OCI-LY7 (cell line): ENCODE measurements around the gene DIO1. TPM values are rescaled to one million over a fixed set of nuclear protein-coding genes. Genes with fewer than 3 reads are reported as not detected.

ENCODE experiments used
- Bru-seq: library from RNA; stranded (reverse); fragments of 400-500 nt; gene quantifications from one replicate; lab custom pipeline; 2021; lab: Mats Ljungman, UMichigan
- BruChase-seq, 2 experiments: library from RNA; stranded (reverse); fragments of 400-500 nt; gene quantifications; one replicate each; lab custom pipeline; 2021; lab: Mats Ljungman, UMichigan
- BruUV-seq: library from RNA; stranded (reverse); fragments of 400-500 nt; replicated peaks from 2 replicates; lab custom pipeline; 2021; lab: Mats Ljungman, UMichigan
- CTCF ChIA-PET: fragments of 300-600 bp; sonication (Branson Sonifier 250); formaldehyde crosslinking; loops from one replicate; lab custom pipeline; 2022; ENCODE audit warnings: antibody characterized with exemption; ENCODE audit not compliant: unreplicated experiment; lab: Charles Lee
- POLR2A ChIA-PET: fragments of 300-600 bp; sonication (Branson Sonifier 250); formaldehyde crosslinking; loops from one replicate; lab custom pipeline; 2022; ENCODE audit warnings: antibody characterized with exemption; lab: Charles Lee
- DNase-seq: peaks from one replicate; pipeline ENCODE4 v3.0.0-alpha.2; 2015; ENCODE audit warnings: low spot score
- H2AFZ ChIP-seq: fragments of 200-600 bp; sonication (generic), shearing (Covaris generic); 2 replicates; pipeline ENCODE4 v1.6.1; 2014; ENCODE audit warnings: mild to moderate bottlenecking, antibody characterized with exemption, low read length, moderate library complexity
- H3K27ac ChIP-seq: fragments of 200-600 bp; sonication (generic); 2 replicates; pipeline ENCODE4 v1.5.1; 2014; ENCODE audit warnings: mixed run types, low read depth, mild to moderate bottlenecking, moderate library complexity, low read length, inconsistent platforms; ENCODE audit not compliant: poor library complexity, severe bottlenecking
- H3K36me3 ChIP-seq: fragments of 200-600 bp; sonication (generic); 2 replicates; pipeline ENCODE4 v1.6.1; 2014; ENCODE audit warnings: mild to moderate bottlenecking, antibody characterized with exemption, low read length, moderate library complexity, mixed read lengths; ENCODE audit not compliant: insufficient read depth
- H3K4me1 ChIP-seq: fragments of 200-600 bp; sonication (generic); 2 replicates; pipeline ENCODE4 v1.5.1; 2014; ENCODE audit warnings: mild to moderate bottlenecking, low read length; ENCODE audit not compliant: insufficient read depth, poor library complexity, severe bottlenecking
- H3K4me2 ChIP-seq: fragments of 200-600 bp; sonication (generic); 2 replicates; pipeline ENCODE4 v1.6.1; 2014; ENCODE audit warnings: mild to moderate bottlenecking, low read length
- H3K4me3 ChIP-seq: fragments of 200-600 bp; sonication (generic); 2 replicates; pipeline ENCODE4 v1.5.1; 2014; ENCODE audit warnings: mild to moderate bottlenecking, low read depth, low read length; ENCODE audit not compliant: poor library complexity, severe bottlenecking
- H3K79me2 ChIP-seq: fragments of 200-600 bp; sonication (generic); 2 replicates; pipeline ENCODE4 v1.6.1; 2016; ENCODE audit warnings: low read depth, mild to moderate bottlenecking, low read length, moderate library complexity, mixed read lengths; ENCODE audit not compliant: insufficient read depth
- H3K9me2 ChIP-seq: fragments of 200-600 bp; sonication (generic); 2 replicates; pipeline ENCODE4 v1.6.1; 2016; ENCODE audit warnings: mild to moderate bottlenecking, low read length, mixed read lengths; ENCODE audit not compliant: insufficient read depth
- H3K9me3 ChIP-seq: fragments of 200-600 bp; sonication (generic); 2 replicates; pipeline ENCODE4 v1.6.1; 2014; ENCODE audit warnings: mild to moderate bottlenecking, mixed run types, low read length, mixed read lengths
- H4K20me1 ChIP-seq: fragments of 200-600 bp; sonication (generic); 2 replicates; pipeline ENCODE4 v1.6.1; 2014; ENCODE audit warnings: mild to moderate bottlenecking, antibody characterized with exemption, low read length, moderate library complexity, mixed read lengths; ENCODE audit not compliant: insufficient read depth
- EZH2phosphoT487 ChIP-seq: fragments of 200-600 bp; sonication (generic); IDR thresholded peaks from 2 replicates; pipeline ENCODE4 v1.6.1; 2018; ENCODE audit warnings: low read depth, borderline replicate concordance, mild to moderate bottlenecking, mixed run types, antibody characterized with exemption, low read length, moderate library complexity, mixed read lengths
- intact Hi-C: fragments of 100-400 bp; cut with micrococcal nuclease; formaldehyde crosslinking; loops from one replicate; pipeline ENCODE4 v1.10.0; 2022; ENCODE audit not compliant: unreplicated experiment
- long read RNA-seq: library from polyadenylated mRNA; stranded (forward); transcript quantifications from one replicate; pipeline ENCODE4 v2.0.0, GENCODE V29; 2022
- total RNA-seq, 2 experiments: library from RNA; depleted of rRNA in 1 of 2; stranded (reverse); fragments of >200 nt in 1 of 2; shearing (Covaris generic) in 1 of 2; gene quantifications; 2 replicates each; pipeline ENCODE4 v1.2.3, GENCODE V29; 2014 to 2022
- TF ChIP-seq, protein P1 (sequence below): fragments of 200-600 bp; sonication (generic); conservative IDR thresholded peaks from 2 replicates; pipeline ENCODE4 v1.5.1; 2014; ENCODE audit warnings: mild to moderate bottlenecking, antibody characterized with exemption, low read length, moderate library complexity, mixed read lengths

The DIO1 gene
- not detected in 2 replicates for total RNA-seq (2014; rRNA removed; shearing (Covaris generic))
- not detected in 2 replicates for total RNA-seq (2022)
- Bru-seq, nascent RNA, result not detected
- percentile 7 among the genes with signal in this experiment for BruChase-seq, experiment 1, labeled RNA remaining after a 6-hour chase
- not detected for BruChase-seq, experiment 2, labeled RNA remaining after a 2-hour chase
- long read RNA-seq, partial matches to known transcripts, result 0 of 1 reads
- long read RNA-seq, other reads (novel, unspliced or antisense), result 1 of 1 reads

DNA sequence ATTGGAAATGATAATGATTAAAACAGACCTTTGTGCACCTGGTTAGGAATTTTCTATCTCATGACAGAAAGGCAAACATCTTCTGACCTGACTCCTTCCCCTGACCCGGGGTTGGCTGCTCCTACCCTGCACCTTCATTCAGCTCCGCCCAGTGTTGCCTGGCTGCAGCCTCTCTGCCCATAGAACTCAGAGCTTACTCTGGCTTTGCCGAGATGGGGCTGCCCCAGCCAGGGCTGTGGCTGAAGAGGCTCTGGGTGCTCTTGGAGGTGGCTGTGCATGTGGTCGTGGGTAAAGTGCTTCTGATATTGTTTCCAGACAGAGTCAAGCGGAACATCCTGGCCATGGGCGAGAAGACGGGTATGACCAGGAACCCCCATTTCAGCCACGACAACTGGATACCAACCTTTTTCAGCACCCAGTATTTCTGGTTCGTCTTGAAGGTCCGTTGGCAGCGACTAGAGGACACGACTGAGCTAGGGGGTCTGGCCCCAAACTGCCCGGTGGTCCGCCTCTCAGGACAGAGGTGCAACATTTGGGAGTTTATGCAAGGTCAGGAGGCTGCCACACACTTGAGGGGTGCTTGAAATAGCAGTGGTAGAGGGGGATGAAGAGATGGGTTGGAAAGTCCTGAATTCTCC, at the start of gene DIO1:
TSS of gene DIO1 (plus strand) at position 189 of the 638 bp plus-strand sequence. CDS start at position 213, 24 bp downstream.
- DNase-seq, result no peak
- H2AFZ ChIP-seq, result no peak within 1 kb of the TSS; the same call in 1 of the 2 replicates
- TF ChIP-seq, protein P1, sequence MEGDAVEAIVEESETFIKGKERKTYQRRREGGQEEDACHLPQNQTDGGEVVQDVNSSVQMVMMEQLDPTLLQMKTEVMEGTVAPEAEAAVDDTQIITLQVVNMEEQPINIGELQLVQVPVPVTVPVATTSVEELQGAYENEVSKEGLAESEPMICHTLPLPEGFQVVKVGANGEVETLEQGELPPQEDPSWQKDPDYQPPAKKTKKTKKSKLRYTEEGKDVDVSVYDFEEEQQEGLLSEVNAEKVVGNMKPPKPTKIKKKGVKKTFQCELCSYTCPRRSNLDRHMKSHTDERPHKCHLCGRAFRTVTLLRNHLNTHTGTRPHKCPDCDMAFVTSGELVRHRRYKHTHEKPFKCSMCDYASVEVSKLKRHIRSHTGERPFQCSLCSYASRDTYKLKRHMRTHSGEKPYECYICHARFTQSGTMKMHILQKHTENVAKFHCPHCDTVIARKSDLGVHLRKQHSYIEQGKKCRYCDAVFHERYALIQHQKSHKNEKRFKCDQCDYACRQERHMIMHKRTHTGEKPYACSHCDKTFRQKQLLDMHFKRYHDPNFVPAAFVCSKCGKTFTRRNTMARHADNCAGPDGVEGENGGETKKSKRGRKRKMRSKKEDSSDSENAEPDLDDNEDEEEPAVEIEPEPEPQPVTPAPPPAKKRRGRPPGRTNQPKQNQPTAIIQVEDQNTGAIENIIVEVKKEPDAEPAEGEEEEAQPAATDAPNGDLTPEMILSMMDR, result no peak
- no peak for TF ChIP-seq EZH2phosphoT487
- no peaks in the 10 kb centered on the region for H3K36me3 ChIP-seq
- H3K9me2 ChIP-seq, result no peaks in the 10 kb centered on the region
- no TSS peak for BruUV-seq
- intact Hi-C loops, result no loop called here
- ChIA-PET POLR2A (no interaction called here), CTCF (no interaction called here)
- H3K9me3 ChIP-seq, result no peaks in the 10 kb centered on the region
- H3K27ac ChIP-seq, result no peak within 1 kb of the TSS
- no peak within 1 kb of the TSS for H3K4me3 ChIP-seq
- no peaks in the 10 kb centered on the region for H3K79me2 ChIP-seq
- no peaks in the 10 kb centered on the region for H4K20me1 ChIP-seq
- H3K4me2 ChIP-seq, result no peak within 1 kb of the TSS
- peaks cover 11% of the 10 kb centered on the region for H3K4me1 ChIP-seq

DNA sequence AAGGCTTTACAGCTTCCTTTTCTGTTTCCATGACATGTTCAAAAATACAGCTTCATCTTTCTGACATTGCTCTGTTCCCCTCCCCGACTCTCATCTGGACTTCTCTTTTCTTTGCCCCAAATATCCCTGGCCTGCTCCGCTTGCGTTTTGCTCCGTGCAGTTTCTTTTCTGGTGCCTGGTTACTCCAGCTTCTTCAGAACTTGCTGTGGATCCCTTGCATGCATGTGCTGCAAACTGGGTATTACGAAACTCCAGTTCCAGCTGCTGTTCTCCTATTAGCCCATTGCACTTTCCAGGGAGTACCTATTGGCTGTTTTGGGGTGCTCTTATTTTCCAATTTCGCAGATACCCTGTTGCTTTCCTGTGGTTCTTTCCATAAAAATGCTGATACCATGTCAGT, 46.0 kb upstream of the DIO1 start:
- POLR2A ChIA-PET, result interaction anchor here (0.6 kb wide), 1 partner anchor 1527 kb away, joined by 3 read pairs; no protein-coding TSS in a partner anchor
- BruUV-seq, result no TSS peak

More for the DNA sequence above, 46.0 kb upstream of the DIO1 start:
- no peak overlapping the region for H3K27ac ChIP-seq
- no peaks in the 10 kb centered on the region for H3K36me3 ChIP-seq
- no peaks in the 10 kb centered on the region for H4K20me1 ChIP-seq
- no peaks in the 10 kb centered on the region for H3K9me2 ChIP-seq
- no peaks in the 10 kb centered on the region for H3K79me2 ChIP-seq
- DNase-seq, result no peak
- no peak overlapping the region for H2AFZ ChIP-seq
- TF ChIP-seq, protein P1, result no peak
- no peak for TF ChIP-seq EZH2phosphoT487
- CTCF ChIA-PET, result interaction anchor here (0.5 kb wide), 1 partner anchor 761 kb away, joined by 4 read pairs; no protein-coding TSS in a partner anchor
- intact Hi-C loops, result no loop called here
- H3K4me2 ChIP-seq, result no peak overlapping the region
- no peaks in the 10 kb centered on the region for H3K4me1 ChIP-seq
- H3K4me3 ChIP-seq, result no peak overlapping the region
- H3K9me3 ChIP-seq, result no peaks in the 10 kb centered on the region
